HG03342 (cell line): ENCODE data around the gene DAP.

Source experiments
- ATAC-seq: cut with Tn5 transposase; IDR thresholded peaks from one replicate; pipeline ENCODE4 v1.9.1; 2021; ENCODE audit warnings: mild to moderate bottlenecking, moderate library complexity; ENCODE audit not compliant: unreplicated experiment

The DAP gene

DNA sequence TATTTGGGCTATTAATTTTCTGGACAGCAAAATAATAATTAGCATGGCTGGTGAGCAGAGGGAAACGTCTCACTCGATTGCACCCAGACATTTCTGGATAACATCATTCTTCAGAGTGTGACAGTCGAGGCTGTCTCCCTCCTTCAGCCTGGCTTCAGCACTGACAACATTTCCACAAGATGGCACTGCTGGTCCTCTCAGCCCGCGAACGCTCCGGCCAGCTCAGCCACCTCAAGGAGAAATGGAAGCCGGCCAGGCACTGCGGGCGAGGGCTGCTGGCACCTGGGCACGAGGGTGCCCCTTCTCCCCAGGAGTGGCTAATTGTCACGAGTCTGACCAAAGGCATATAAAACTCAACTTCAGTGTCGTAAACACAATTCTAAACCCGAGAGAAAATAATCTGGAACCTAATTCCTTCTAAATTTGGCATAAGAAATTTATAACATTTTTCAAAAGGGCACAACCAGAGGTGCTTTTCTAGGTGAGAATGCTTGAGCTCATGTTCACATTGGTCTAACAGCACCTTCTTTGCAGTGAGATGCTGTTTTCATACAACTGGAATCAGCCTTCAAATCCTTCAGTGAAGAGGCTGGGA lies 65.9 kb downstream of the DAP start:
- peak; percentile 33 for ATAC-seq

DNA sequence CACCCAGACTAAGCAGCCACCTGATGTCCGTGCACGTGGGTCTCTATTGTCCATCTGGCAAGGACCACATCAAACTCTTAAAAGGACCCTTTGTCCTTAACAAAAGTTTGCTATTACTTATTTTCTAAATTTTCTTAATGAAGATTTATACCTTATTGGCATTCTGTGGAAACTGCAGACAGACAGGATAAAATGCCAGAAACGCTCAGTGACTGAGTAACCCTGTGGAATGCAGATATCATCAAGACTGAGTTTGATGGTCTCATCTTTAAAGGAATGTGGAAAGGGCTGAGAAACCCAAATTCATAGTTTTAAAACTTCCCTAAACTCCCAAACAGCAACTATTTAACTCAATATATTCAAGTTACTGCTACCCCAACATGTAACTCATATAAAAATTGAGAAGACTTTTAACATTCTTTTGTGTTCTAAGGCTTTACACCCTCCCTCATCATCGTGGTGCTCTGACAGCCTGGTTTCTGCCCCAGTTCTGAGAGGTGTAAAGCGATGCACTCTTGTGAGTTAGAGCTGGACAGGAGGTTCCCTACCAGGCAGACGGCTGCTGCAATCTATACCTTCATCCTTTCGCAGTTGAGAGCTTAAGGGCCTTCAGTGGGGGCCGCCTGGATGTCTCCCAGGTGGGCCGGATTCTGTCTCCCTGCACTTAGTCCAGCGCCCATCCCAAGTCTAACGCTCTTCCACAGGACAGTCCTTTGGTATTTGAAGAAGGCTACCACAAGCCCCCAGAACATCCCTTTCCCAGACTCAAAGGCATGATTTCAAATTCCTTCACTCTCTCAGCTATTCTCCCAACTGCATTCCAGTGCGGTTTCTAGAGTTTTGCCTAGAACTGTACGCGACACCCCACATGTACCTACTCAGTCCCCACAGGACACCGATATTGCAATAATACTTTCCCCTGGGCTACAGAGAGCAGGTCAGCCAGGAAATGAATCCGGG lies 68.9 kb downstream of the DAP start:
- ATAC-seq = no peak

DNA sequence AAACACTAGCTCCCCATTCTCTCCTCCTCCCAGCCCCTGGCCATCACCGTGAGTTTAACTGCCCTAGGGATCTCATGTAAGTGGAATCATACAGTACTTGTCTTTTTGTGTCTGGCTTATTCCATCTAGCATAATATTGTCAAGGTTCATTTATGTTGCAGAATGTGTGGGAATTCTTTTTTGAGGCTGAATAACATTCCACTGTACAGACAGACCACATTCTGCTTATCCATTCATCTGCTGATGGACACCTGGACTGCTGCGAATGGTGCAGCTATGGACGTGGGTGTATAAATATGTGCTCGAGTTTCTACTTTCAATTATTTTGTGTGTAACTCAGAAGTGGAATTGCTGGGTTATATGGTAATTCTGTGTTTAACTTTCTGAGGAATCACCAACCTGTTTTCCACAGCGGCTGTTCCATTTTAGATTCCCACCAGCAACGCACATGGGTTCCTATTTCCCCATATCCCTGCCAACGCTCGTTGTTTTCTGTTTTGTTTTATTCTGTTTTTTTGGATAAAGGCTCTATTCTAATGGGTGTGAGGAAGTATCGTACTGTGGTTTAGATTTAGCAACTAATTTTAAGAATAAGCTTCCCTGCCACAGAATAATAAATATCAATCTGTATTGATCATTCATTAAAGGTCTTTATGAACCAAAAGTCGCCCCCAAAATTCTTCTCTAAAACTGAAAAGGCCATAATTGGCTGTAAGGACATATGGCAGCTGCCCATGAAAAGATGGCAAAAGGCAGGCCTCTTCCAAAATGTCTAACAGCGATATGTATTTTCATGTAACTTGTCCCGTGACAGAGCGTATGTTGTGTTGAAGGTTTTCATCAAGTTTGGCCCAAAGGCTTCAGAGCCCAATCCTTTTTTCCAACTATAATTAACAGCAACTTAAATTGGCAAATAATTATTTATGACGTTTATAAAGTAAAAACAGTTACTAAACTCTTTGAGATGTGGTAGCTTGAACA lies 70.3 kb downstream of the DAP start:
- ATAC-seq = no peak

DNA sequence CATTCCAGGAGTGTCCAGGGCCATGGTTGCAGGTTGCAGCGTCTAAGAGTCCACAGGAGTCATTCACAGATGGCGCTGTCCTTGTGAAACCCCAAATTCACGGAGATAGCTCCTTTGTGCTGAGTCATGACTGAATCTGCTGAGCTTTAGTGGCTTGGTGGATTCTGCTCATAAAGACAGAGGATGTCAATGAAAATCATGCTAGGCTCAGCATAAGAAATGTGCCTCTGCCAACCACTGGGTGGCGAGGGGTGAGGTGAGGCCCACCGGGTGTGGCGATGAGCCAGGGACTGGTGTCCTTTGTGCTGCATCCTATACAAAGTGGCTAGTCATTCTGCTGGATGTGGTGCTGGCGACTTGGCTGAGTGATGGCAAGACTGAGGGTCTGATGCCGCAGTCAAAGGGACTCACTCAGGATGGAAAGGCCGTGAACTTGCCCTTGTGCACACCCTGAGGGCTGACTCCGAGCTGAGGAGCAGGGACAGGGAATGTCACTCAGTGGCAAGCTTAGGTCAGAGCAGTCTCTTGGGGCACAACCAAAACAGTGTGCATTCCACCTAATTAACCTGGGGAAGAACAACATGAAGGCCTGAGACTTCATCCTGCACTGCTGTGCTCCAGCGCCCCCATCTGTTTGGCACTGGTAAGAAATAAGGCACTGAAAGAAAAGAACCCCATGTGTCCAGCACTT lies 71.5 kb downstream of the DAP start:
- ATAC-seq = no peak

DNA sequence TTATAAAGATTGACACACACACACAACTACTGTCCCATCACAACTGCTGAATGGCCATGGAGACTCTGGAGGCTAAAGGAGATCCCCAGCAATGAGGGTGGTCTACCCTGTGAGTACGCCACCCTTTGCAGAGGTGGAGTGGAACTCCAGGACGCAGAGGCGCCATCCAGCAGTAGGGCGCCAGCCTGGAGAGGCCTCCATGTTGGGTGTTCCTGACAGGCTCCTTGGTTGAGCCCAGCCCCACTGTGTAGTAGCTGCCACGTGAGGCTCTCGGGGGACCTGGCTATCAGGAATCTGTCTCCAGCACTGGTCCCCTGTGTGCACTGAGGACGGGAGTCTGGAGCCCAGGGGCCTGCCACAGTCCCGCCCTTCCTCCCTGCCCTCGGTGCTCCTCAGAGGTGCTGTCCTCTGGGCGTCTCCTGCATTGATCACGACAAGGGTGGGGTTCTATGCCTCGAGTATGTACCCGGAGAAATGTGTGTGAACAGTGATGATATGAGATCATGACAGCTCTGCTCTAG lies 72.3 kb downstream of the DAP start:
- no peak for ATAC-seq

DNA sequence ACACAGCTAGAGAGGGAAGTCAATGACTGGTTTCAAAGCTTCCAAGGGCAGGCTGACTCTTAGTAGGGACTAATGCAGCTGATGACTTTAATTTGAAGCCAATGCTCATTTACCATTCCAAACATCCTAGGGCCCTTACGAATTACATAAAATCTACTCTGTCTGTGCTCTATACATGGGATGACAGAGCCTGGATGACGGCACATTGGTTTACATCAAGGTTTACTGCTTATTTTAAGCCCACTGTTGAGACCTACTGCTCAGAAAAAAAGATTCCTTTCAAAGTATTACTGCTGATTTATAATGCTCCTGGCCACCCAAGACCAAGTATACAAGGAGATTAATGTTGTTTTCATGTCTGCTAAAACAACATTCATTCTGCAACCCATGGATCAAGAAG lies 74.1 kb downstream of the DAP start:
- no peak for ATAC-seq

DNA sequence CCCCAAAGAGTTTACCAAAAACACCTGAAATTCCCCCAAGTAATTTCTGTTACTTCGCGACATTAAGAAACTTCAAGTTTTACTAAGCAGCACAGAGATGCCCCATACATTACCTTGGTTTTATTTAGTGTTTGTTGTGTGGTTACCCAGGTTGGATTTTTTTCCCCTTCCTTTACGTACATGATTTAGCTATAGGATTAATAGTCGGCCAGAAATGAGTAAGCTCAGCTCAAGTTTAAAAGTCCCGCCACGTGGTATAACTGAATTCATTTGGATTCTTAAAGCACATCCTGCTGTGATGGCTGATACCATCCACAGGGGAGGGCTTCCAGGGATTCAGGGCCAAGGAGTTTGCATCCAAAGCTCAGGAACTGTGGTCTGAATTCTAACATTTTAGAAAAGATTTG lies 75.9 kb downstream of the DAP start:
- peak; percentile 75 for ATAC-seq

DNA sequence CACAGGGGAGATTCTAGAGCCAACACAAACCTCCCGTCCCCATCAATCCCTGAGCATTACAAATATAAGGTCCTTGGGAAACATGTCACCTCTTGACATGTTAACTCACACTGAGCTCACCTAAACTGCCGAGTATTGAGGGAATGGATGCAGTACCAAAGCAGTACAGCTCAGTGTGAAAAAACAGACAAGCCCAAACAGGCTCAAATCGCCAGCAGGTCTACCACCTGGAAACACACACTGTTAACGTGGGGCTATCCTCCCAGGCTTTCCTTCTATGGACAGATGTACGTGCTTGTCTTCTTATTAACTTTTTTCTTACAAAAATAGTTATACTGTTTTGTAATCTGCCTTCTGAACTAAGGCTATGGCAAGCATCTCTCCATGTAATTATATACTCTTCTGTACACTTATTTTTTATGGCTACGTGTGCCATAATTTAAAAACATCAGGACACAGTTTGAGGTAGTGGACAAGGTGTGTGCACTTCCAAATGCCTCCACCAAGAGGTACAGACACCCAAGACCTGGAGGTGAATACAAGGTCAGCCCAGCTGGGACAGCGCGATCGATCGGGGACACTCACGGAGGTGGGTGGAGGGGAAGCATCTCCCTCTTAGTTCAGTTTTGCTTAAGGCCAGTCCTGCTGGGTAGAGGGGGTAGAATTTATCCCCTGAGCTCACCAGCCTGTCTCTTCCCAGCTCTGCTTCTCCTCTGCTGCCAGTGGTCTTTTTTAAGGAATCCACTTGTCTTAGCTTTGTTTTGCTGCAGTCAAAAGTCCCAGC lies 76.5 kb downstream of the DAP start:
- peak; percentile 64 for ATAC-seq

DNA sequence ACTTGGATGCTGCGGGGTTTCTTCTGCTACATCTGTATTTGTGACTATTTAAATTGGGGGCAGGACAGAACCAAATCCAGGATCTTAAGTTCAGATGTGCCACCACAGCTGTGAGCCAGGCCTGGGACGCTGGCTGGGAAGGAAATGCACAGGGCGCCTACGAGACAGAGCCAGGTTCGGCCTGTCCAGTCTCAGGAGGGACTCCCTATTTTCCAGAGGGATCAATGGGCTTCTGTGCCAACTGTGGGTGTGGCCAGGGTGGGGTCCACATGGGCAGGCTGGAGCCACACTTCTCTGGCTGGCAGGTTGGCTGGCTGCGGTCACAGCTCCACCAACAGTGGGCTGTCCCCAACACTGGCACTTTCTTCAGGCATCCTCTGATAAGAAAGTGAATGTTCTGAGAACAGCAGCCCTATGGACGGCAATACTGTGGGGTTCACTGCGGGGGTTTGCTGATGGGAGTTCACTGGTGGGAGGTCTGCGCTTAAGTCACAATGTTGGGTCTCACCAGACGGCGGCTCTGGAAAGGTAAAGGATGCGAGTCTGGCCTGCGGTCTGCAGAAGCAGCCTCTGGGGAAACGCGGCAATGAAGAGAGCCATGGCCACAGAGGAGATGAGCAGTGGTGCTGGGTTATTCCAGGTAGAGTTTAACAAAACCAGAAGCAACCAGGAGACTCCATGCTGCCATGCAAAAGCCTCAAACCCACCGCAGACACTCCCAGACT lies 78.1 kb downstream of the DAP start:
- no peak for ATAC-seq

DNA sequence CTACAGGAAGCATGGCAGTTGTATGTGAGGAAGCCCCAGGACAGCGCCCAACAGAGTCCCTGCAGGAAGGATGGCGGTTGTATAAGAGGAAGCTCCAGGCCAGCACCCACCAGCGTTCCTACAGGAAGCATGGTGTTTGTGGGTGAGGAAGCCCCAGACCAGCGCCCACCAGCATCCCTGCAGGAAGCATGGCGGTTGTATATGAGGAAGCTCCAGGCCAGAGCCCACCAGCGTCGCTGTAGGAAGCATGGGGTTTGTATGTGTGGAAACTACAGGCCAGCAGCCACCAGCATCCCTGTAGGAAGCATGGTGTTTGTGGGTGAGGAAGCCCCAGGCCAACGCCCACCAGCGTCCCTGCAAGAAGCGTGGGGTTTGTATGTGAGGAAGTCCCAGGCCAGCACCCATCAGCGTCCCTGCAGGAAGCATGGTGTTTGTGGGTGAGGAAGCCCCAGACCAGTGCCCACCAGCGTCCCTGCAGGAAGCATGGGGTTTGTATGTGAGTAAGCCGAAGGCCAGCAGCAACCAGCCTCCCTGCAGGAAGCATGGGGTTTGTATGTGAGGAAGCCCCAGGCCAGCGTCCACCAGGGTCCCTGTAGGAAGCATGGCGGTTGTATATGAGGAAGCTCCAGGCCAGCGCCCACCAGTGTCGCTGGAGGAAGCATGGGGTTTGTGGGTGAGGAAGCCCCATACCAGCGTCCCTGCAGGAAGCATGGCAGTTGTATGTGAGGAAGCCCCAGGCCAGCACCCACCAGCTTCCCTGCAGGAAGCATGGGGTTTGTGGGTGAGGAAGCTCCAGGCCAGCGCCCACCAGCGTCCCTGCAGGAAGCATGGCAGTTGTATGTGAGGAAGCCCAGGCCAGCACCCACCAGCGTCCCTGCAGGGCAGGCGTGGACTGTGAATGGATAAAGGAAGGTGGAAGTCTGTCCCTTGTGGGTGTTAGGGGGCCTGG lies 79.0 kb downstream of the DAP start:
- no peak for ATAC-seq

DNA sequence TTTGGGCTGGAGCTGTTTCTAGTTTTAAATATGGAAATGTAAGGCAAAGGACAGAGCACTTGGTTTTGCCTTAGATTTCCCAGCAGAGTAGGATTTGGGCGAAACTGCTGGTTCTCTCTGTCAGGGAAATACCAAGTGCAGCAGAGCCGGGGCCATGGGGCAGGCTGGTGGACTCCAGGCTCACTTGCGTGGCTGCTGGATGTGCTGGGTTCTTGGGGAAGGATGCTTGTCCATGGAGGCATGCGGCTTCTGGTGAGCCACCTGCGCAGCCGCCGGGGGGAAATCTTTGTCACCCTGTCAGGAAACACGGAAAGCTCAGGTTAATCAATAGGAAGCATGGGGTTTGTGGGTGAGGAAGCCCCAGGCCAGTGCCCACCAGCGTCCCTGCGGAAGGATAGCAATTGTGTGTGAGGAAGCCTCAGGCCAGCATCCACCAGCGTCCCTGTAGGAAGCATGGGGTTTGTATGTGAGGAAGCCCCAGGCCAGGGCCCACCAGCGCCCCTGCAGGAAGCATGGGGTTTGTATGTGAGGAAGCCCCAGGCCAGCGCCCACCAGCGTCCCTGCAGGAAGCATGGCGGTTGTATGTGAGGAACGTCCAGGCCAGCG lies 80.1 kb downstream of the DAP start:
- no peak for ATAC-seq

DNA sequence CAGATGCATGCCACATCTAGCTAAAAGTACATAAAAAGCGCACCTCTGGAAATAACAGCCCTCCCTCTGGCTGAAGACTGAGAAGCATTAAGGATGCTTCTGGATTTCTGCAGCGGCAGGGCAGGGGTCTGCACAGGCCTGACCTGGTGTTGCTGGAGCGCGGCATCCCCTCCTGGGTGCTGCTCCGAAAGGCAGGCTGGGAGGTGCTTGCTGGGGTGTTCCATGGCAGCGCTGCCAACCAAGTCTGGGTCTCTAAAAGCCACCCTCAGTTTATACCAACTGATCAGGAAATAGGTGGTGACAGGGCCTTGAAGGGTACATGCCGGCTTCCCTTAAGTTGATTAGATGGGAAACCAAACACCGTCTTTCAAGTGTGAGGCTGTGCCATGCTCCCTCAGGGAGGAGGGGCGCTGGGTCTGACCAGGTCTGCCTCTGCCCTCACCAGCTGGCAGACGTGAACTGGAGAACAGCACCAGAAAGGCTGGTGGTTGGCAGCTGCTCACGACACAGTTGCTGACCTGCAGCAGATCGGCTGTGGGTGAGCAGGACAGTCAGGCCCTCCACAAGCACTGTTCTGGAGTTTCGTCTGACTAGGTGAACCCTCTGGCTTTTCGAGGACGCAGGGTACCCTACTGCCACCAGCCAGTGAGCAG lies 81.6 kb downstream of the DAP start:
- no peak for ATAC-seq

DNA sequence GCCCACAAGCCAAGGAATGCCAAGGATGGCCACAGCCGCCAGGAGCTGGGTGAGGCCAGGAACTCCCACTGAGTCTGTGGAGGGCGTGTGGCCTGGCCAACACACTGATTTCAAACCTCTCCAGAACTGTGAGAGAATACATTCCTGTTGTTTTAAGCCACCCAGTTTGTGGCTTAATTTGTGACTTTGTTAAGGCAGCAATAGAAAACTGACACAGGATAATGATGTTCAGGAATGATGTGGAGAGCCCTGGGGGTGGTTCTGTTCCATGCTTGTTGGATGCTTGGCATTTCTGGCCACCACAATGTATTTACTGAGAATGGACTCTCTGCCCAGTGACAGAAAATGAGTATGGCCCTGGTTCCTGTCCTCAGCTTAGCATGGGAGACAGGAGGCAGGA lies 82.8 kb downstream of the DAP start:
- no peak for ATAC-seq

DNA sequence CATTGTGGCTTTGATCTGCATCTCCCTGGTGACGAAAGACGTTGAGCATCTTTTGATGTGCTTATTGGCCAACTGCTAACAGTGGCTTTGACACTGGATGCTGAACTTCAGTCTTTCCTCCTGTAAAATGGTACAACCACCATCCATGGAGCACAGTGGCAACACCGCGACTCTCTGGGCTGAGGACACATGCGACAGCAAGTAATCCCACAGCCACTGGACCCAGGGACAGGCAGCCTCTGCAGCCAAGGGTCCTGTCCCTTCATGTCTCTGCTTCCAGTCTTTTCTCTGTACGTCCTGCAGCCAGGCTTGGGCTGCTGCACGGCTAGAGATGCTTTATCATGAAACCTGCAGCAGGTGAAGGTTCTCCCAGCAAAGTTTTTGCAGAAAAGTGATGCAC lies 83.5 kb downstream of the DAP start:
- ATAC-seq = no peak

DNA sequence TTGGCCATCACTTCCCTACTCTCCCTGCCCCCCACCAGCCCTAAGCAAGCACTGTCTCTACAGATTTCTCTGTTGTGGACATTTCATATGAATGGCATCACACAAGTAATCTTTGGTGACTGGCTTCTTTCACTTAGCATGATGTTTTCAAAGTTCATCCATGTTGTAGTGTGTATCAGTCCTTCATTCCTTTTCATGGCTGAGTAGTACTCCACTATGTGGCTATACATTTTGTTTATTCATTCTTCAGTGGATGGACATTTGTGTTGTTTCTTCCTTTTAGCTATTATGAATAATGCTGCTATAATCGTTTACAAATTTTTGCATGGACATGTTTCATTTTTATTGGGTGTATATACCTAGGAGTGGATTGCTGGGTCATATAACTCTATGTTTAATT lies 84.1 kb downstream of the DAP start:
- no peak for ATAC-seq

DNA sequence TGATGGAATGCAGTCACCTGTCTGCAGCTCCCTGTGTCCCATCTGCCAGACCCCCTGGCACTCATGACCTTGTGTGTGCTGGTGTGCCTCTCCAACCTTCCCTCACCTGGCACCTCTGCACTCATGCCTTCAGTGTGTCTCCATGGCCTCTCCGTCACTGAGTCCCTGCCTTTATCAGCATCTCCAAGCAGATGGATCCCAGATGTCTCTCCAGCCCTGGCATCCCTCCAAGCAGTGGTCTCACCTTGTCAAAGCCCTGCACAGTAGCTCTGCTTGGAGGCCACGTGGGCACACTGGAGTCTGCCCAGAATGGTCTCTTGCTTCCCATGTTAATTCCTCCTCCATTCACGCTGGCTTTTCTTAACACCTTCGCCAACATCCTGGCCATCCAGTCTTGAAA lies 84.8 kb downstream of the DAP start:
- no peak for ATAC-seq

DNA sequence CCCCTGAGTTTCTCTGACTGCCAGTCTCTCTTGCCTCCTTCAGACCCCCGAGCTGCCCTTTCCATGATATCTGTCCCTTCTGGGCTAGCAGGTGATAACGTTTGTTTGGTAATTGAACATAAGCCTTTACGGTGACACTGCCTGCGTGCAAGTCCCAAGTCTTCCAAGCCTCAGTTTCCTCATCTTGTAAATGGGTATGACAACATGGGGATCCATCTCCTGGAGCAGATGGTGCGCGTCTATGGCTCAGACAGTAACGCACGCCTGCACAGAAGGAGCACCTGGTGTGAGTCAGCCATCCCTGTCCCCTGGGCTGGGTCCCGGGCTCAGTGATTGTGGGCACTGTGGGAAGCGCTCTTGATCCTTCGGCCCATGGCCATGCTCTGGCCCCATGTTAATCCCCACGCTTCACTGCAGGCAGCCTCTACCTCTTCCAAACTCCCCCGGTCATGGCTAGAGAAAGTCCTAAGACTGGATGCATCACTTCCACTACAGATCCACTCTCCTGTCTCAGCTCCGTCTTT lies 85.8 kb downstream of the DAP start:
- ATAC-seq = no peak
